ENCODE results near the gene LMOD2. TPM values are rescaled to one million over a fixed set of nuclear protein-coding genes. Genes with fewer than 3 reads are reported as not detected.

Gene LMOD2
- total and polyA plus RNA-seq, 9 of the 15 experiments (the other 6 are each of a cell fraction or from before 2014, with no cell fraction given): 0.04 TPM; not detected in 8

- peak; percentile 51; the same call in 1 of the 2 replicates for TF ChIP-seq RHOXF2B (CRISPR knock-in tag; conservative IDR thresholded peaks at IDR 0.05)
- no peak for TF ChIP-seq THRA (IDR thresholded peaks at IDR 0.05)
- TF ChIP-seq NFIX (CRISPR knock-in tag; IDR thresholded peaks at IDR 0.05; ENCODE audit: low read depth): no peak
- TF ChIP-seq ATF2 (CRISPR knock-in tag; IDR thresholded peaks at IDR 0.05): no peak
- no peak for TF ChIP-seq E2F4 (CRISPR knock-in tag; IDR thresholded peaks at IDR 0.05; ENCODE audit: low read depth)
- no peak for TF ChIP-seq RFX1 (IDR thresholded peaks at IDR 0.05)
- no peak for TF ChIP-seq RFX5 (IDR thresholded peaks at IDR 0.05; ENCODE audit: low read depth, low read length)
- TF ChIP-seq FOXP1 (CRISPR knock-in tag; IDR thresholded peaks at IDR 0.05): no peak
- TF ChIP-seq MLX (CRISPR knock-in tag; conservative IDR thresholded peaks at IDR 0.05): no peak
- peak; percentile 79 for TF ChIP-seq SMAD4 (CRISPR knock-in tag; conservative IDR thresholded peaks at IDR 0.05)
- no peak for TF ChIP-seq USF1 (CRISPR knock-in tag; IDR thresholded peaks at IDR 0.05)
- TF ChIP-seq NFE2 (IDR thresholded peaks at IDR 0.05; ENCODE audit: low read depth): no peak
- TF ChIP-seq ZNF445 (CRISPR knock-in tag; IDR thresholded peaks at IDR 0.05; ENCODE audit: low read depth): no peak
- no peak for TF ChIP-seq ZBTB33 (CRISPR knock-in tag; IDR thresholded peaks at IDR 0.05)
- TF ChIP-seq ZNF274 (IDR thresholded peaks at IDR 0.05; ENCODE audit: borderline replicate concordance, low read depth, low read length): no peak
- TF ChIP-seq MCM7 (IDR thresholded peaks at IDR 0.05): no peak
- no peak for TF ChIP-seq FOS (IDR thresholded peaks at IDR 0.05; ENCODE audit: extremely low read depth, insufficient read length)
- TF ChIP-seq SNIP1 (IDR thresholded peaks at IDR 0.05; ENCODE audit: low read depth): no peak
- TF ChIP-seq ATF4 (CRISPR knock-in tag; IDR thresholded peaks at IDR 0.05): no peak
Observed at GRCh38 chr7:123607423-123607975, 48.2 kb upstream of the LMOD2 start (continued).
